HUDEP-2 (cell line): Measurements from ENCODE around the gene CTCFL.
"Not testable (repeated sequence)": the region's sequence is repeated elsewhere in the genome, so short reads cannot be mapped to it uniquely, and the experiment has no call there.

Experiments used
- DNase-seq, 76 experiments: peaks; one replicate each; lab custom pipeline; 2025; ENCODE audit not compliant: unreplicated experiment in 76 of 76; lab: John Stamatoyannopoulos, UW

The CTCFL gene

GRCh38 chr20:57511709-57512108 lies 13.2 kb downstream of the CTCFL start:
- DNase-seq = not testable (repeated sequence)

DNA sequence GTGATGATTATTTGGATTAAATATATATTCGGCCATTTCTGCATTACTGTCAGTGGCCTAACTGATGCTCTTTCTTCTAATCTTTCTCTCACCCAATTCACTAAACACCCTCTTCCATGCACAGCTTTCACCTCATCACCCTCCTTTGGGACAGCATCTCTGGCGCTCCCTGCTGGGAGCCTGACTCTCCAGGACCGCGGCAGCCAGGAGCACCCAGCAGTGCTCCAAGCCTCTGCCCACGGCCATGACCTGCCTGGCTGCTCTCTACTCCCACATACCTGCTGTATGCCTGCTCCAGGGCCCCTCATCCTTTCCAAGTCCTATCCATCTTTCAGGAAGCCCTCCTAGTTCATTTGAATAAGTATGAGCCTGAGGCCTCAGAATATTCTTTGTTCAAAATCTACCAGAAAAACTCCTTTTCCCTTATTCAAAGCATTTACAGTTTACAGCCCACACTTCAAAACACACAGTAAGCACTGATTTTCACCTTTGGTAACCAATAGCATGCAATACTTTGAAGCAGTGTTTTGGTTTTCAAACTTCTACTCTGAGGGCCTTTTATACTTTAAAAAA lies 15.2 kb downstream of the CTCFL start:
- peak in 23 of 76 experiments; percentile 1 to 46 (median 13) for DNase-seq

- no peak for DNase-seq
Measured at GRCh38 chr20:57508831-57509230, 16.1 kb downstream of the CTCFL start.

GRCh38 chr20:57508381-57508780 lies 16.6 kb downstream of the CTCFL start:
- no peak for DNase-seq

GRCh38 chr20:57507477-57507876 lies 17.5 kb downstream of the CTCFL start:
- no peak for DNase-seq

DNA sequence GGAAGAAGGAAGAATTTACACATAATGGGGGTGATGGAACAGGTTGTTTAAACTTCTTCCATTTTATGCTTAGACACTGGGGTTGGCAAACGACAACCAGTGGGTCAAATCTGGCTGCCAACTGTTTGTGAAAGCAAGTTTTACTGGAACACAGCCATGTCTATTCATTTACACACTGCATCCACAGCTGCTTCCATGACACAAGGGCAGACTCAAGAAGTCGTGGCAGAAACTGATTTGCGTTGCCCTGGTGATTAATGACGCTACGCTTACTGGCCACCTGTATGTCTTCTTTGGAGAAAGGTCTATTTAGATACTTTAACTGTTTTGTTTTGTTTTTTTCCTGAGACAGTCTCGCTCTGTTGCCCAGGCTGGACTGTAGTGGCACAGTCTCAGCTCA lies 19.0 kb downstream of the CTCFL start:
- DNase-seq = no peak

- DNase-seq = no peak
Measured at GRCh38 chr20:57504411-57504810, 20.5 kb downstream of the CTCFL start.

DNA sequence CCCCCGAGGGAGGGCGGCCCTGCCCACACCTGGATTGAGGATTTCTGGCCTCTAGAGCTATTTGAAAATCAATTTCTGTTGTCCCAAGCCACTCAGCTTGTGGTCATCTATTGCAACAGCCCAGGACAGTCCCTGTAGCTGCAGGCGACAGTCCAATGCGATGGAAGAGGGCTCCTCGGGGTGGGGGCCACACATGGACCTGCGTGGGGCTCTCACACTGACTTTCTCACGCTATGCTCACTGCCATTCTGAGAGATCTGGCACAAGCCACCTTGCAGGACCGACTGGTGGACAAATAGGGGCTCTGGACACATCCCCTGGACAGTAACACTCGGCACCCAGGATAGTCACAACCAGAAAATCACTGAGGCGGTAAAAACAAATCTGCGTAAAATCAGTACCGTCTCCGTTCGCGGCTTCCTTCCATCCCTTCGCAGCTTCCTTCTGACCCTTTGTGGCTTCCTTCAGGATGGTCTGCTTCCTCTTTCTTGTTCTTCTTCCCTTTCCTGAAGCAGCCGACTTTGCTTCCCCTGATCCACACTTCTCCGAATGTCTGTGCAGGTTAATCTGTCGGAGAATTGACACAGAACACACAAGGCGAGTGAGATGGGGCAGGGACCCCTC lies 21.8 kb downstream of the CTCFL start:
- DNase-seq = no peak

GRCh38 chr20:57502336-57502700 lies 22.6 kb downstream of the CTCFL start:
- DNase-seq = no peak

GRCh38 chr20:57501461-57502335 lies 23.2 kb downstream of the CTCFL start:
- no peak for DNase-seq

DNA sequence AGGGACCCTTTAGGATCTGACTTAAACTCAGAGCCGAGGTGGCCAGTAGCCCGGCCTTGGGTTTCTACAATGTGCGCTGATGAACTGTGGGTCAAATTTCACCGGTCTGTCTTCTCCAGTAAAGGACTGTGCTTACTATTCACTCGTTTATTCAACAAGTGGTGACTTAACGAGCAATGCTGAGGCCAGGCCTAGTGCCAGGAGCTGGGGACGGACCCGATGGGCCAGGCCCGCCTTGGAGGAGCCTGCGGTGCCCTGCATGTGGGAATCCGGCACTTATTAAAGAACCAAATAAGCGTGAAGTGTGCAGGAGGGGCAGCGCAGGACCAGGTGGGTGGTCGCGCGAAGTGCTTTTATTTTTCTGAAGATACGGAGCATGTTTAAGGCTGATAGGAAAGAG lies 24.0 kb downstream of the CTCFL start:
- DNase-seq = no peak

GRCh38 chr20:57500235-57500634 lies 24.7 kb downstream of the CTCFL start:
- DNase-seq = no peak

DNA sequence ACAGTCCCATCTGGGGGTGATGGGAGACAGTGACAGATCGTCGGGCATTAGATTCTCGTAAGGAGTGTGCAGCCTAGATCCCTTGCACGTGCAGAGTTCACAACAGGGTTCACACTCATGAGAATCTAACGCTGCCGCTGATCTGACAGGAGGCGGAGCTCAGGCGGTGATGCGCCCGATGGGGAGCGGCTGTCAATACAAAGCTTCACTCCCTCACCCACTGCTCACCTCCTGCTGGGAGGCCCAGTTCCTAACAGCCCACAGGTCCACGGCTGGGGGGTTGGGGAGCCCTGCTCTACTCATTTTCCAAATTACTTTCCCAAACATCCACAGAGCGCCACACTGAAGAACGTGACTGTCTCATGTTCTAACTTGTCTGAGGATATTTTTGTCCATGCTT lies 25.3 kb downstream of the CTCFL start:
- DNase-seq = no peak

DNA sequence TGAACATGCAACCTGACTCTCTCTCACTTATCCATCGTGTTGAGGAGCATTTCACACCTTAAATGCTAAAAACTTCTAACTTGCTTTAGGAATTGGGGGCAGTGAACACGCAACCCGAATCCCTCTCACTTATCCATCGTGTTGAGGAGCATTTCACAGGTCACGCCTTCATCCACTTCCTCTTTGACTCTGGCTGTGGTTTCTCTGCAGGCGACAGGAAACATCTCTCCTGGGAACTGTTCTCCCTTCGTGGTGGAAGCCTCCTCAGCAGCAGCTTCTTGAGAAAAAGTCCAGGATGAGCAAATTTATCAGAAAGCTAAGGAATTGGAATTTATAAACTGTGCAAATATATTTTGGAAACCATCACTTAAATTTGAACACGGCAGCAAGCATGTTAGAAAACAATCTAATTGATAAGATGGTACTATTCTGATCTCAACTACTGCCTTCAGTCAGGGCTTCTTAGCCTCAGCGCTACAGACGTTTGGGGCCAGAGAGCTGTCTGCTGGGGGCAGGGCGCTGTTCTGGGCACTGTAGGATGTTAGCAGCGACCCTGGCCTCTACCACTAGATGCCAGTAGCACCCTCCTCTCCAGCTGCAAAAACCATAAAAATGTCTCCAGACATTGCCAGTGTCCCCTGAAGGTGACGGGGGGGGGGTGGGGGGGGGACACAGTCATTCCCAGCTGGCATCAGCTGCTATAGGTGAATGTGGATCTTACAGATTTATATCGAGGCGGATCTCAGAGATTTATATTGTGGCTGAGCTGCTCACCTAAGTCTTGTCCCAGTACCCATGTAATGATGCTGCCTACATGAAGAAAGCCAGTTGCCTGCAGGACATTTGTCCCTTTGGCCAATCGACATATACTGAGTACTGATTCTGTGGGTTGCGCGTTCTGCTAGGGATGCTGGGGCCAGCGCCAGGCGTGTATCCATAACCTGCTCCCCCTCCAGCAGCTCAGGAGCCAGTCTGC lies 26.2 kb downstream of the CTCFL start:
- DNase-seq = peak in 29 of 76 experiments; percentile 3 to 48 (median 24)

DNA sequence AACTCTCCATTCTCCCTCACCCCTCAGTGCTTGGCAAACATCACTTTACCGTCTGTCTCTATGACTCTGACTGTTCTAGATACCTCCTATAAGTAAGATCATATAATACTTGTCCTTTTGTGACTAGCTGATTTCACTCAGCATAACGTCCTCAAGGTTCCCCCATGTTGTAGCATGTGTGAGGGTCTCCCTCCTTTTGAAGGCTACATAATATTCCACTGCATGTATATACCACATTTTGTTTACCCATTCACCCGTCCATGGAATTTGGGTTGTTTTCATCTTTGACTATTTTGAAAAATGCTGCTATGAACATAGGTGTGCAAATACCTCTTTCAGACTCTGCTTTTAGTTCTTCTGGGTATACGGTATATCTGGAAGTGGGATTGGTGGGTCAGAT lies 28.3 kb downstream of the CTCFL start:
- no peak for DNase-seq

GRCh38 chr20:57495978-57496377 lies 29.0 kb downstream of the CTCFL start:
- DNase-seq = no peak

- no peak for DNase-seq
Measured at GRCh38 chr20:57493091-57493615, 31.8 kb downstream of the CTCFL start.

GRCh38 chr20:57491373-57491772 lies 33.6 kb downstream of the CTCFL start:
- DNase-seq = no peak

- DNase-seq = not testable (repeated sequence)
Measured at GRCh38 chr20:57488277-57488676, 36.7 kb downstream of the CTCFL start.

DNA sequence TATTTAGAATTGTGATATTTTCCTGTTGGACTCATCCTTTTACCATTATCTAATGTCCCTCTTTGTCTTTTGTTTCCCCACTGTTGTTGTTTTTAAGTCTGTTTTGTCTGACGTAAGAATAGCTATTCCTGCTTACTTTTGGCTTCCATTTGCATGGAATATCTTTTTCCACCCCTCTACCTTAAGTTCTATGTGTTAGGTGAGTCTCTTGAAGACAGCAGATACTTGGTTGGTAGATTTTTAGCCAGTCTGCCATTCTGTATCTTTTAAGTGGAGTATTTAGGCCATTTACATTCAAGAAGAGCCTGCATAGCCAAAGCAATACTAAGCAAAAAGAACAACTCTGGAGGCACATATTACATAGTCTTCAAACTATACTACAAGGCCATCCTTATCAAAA lies 39.2 kb downstream of the CTCFL start:
- no peak for DNase-seq
